ENCODE data around the gene HOPX. TPM values are rescaled to one million over a fixed set of nuclear protein-coding genes. Genes with fewer than 3 reads are reported as not detected.
"Not testable (repeated sequence)": the region's sequence is repeated elsewhere in the genome, so short reads cannot be mapped to it uniquely, and the experiment has no call there.

The HOPX gene
- total RNA-seq, 1 donor from 2014 or later = 60.1 TPM

- peak; percentile 53 for DNase-seq
Observed at GRCh38 chr4:56654238-56654632, 26.9 kb downstream of the HOPX start.

GRCh38 chr4:56653461-56654237 is 27.4 kb downstream of the HOPX start:
- DNase-seq = no peak

DNA sequence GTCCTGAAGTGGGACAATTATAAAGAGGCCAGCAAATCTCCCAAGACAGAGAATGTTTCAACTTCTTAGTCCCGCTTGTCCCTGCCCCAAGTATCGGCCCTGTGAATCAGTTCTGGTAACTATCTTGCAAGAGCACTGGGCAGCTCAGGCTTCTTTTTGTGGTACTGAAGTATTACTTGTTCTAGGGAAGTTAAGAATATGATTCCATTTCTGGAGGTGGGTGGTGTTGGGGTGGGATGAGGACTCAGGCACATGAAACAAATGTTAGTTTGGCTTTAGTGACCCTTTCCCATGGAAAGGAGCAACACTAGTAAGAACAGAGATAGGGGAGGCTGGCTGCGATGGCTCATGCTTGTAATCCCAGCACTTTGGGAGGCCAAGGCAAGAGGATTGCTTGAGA is 28.9 kb downstream of the HOPX start:
- no peak for DNase-seq

GRCh38 chr4:56651056-56651350 is 30.1 kb downstream of the HOPX start:
- no peak for DNase-seq

- DNase-seq = no peak
Observed at GRCh38 chr4:56650262-56651055, 30.6 kb downstream of the HOPX start.

DNA sequence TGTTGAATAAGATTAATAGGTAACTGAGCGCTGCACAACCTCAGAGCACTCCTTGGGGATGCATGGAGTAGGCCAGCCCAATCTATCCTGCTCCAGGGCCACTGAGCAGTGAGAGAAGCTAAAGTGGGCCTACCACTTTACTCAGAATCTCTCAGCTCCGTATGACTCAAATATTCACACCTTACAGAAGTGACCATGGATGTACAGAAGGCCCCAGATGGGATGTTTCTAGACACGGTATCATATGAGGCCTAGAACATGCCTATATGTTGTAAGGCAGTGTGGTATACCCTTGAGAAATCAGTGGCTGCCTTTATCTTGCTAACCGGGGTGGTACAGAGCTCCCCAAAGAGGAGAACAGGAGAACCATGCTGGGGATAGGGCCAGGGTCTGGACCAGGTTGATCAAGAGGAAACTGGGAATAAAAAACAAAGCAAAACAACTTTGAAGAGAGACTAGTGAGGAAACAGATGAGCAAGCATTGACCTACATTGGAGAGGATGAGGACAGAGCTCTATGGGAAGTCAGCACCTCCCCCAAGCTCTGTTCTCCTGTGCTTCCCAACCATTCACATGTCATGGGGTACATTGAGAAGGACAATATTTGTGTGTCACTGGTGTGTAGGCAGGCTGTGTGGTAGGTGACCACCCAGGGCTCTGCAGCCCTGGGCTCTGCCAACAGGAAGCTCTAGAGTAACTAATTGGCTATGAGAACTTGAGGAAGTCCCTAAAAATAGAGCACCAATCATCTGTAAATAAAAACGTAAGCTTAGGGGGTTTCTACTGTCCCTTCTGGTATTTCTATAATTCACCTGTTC is 31.4 kb downstream of the HOPX start:
- DNase-seq = no peak

DNA sequence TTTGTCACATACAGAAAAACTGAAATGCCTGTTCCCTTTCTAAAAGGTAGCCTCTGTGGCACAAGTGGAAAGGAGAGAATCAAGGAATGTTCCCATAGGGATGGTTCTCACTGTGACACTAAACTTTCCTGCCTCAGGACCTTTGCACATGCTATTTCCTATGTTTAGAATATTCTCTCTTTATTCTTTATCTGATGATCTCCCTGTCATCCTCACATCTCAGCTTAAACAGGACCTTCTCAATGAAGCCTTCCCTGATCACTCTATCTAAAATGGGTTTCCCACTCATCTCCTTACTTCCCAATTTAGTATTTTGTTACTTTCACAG is 32.3 kb downstream of the HOPX start:
- DNase-seq = no peak

GRCh38 chr4:56648021-56648823 is 32.9 kb downstream of the HOPX start:
- peak; percentile 28 for DNase-seq

- DNase-seq = no peak
Observed at GRCh38 chr4:56646341-56646740, 34.8 kb downstream of the HOPX start.

DNA sequence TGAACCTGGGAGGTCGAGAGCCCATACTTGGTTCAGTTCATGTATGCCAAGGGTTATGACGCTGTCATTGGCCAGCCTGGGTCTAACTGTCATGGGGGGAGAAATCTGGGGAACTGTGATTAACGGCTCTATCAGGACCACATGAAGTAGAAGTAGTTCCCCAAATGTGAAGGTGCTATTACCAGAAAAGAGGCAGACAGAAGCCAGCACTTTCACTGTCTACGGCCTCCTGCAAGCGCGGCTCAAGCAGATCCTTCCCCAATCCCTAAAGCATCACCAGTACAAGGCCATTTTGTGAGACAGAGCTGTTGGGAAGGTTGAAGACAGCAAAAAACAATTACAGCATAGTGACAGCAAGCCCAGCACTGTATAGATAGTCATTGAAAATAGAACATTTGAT is 37.5 kb downstream of the HOPX start:
- DNase-seq = no peak

DNA sequence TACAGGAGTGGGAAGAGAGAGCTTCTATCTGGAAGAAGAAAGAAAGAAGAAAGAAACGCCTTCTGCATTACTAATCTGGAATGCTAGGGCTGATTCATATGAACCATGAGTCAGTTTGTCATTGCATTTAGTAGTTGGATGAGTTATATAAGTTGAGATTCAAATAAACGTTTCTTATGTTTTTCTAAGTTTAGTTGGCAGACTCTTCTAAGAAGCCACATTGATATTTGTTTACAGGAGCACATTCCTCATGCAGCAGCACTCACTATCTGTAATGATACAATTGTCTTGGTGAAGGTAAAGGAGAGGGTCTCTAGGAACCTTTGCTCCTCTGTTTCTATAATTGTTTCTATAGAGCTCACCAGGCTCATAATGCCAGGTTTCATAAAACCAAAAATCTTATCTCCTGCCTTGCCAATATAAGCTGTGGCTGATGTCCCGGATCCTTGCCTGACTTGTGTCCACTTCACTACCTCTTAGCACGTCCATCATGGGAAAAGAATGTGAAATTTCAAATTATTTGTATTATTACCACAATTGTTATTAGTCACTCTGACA is 39.5 kb downstream of the HOPX start:
- DNase-seq = no peak

DNA sequence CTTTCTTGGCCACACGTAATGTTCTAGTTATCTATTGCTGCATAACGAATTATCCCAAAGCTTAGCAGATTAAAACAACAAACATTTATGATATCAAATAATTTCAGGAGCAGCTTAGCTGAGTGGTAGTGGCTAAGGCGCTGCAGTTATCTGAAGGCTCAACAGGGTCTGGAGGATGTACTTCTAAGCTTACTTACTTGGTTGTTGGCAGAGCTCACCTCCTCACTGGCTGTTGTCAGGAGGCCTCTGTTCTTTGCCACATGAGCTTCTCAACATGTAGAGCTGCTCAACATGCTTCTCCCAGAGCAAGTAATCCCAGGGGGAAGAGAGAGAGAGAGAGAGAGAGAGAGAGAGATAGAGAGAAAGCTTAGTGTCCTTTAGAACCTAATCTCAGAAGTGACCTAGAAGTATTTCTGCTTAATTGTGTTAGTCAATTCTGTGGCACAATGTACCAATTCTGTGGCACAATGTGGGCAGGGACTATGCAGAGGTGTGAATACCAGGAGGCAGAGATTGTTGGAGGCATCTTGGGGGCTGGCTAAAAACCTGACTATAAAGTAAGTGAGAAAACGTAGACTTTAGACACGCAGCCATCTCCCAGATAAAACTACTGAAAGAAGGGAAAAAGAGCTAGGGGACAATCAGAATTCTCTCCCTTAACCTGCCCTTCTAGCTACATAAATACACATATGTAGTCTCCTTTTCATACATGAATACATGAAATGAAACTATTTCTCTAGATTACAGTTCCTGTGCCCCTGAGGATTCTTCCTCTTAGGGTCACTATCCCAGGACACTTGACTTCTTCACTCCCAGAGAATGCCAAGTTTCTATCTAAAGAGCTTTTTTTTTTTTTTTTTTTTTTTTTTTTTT is 40.2 kb downstream of the HOPX start:
- DNase-seq = no peak

- DNase-seq = no peak
Observed at GRCh38 chr4:56637791-56638190, 43.3 kb downstream of the HOPX start.

DNA sequence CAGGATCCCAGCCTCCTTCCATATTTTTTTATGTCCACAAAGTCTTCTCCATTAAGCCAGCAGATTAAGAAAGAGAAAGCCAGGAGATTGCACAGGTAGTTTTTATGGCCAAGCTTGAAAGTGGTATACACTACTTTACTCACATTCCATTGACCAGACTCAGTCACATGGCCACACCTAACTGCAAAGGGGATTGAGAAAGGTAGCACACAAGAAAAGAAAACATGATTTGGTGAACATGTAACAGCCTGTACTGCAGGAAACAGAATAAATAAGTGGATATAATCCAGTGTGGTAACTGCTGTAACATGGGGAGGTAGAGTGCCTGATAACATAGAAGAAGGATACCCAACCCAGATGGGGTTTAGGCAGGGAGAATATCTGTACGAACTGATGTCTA is 43.9 kb downstream of the HOPX start:
- no peak for DNase-seq

DNA sequence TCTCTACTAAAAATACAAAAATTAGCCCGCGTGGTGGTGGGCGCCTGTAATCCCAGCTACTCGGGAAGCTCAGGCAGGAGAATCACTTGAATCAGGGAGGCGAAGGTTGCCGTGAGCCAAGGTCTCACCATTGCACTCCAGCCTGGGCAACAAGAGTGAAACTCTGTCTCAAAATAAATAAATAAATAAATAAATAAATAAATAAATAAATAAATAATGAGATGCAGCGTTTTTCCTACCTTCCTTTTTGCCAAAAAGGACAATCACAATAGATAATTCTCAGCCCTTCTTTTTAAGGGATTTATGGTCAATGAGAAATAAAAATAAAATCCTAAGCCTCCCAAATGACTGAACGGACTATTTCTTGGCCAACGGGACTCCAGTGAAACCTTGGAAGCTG is 46.1 kb downstream of the HOPX start:
- not testable (repeated sequence) for DNase-seq

DNA sequence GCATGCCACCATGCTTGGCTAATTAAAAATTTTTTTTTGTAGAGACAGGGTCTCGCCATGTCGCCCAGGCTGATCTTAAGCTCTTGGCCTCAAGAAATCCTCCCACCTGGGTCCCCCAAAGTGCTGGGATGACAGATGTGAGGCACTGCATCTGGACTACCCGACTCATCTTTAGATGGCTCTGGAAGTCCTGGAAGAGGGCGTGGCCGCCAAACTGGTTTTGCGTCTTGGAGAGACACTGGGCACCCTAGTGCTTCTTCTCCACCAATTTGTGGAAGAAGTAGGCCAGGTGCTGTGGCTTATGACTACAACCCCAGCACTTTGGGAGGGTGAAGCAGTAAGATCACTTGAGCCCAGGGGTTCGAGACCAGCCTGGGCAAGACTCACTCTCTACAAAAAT is 47.6 kb downstream of the HOPX start:
- DNase-seq = no peak

DNA sequence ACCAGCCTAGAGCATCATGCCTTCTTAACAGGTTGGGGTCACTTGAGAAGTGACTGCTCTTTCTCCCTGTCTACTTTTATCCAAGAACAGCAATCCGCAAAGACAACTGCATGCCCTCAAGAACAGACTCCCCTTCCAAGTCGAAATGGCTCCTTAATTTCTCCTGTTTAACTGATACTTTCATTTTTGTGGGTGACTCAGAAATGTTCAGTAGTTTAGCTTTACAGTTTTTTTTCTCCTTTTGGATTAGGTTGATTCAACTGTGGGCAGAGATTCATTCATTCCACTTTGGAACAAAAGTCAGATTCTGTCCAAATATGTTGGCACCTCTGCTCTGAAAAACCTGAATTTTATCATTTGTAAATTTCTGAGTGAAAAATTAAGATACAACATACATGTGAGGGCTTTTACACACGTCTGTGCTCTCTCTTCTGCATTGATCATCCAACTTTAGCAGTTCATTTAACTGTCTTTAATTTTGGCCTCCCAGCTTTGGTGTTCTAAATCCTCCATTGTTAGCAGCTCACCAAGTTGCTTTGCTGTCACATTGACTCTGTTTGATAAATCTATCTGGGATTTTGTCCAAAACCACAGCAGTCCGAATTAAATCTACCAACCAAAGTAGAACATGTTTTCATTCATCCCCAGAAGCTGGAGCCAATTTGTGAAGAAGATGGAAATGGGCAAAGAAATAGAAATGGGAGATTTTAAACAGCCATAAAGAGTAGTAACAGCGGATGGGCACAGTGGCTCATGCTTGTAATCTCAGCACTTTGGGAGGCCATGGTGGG is 50.0 kb downstream of the HOPX start:
- DNase-seq = no peak

DNA sequence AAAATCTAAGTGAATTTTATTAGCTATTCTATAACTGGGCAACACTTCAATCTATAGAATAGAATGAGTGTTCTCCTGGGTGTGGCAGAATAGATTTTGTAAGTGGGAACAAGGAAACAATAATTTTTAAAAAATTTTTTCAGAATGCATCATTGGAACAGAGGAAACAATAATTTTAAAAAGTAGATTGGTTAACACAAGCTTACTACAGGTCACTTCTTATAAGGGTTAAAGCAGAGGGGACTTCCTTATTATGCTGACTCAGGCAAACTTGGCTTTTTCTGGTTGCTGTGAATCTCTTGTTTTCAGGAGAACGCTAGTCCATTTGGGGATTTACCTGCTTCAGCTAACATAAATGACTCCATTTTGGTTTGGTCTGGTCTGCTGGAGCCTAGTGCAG is 52.5 kb downstream of the HOPX start:
- no peak for DNase-seq

GRCh38 chr4:56627985-56628384 is 53.1 kb downstream of the HOPX start:
- no peak for DNase-seq

- no peak for DNase-seq
Observed at GRCh38 chr4:56627375-56627774, 53.7 kb downstream of the HOPX start.
